Effector memory CD4-positive, alpha-beta T cell (primary cell): ENCODE measurements around the gene SLC6A17.

ENCODE experiments used
- DNase-seq, 3 donors: peaks; one replicate each; pipeline ENCODE4 v3.0.0-alpha.2; 2020
- H3K27ac ChIP-seq: 2 replicates; pipeline ENCODE4 v1.7.0; 2013; ENCODE audit warnings: mild to moderate bottlenecking, low read length, moderate library complexity; ENCODE audit not compliant: insufficient read depth, poor library complexity, severe bottlenecking
- H3K27me3 ChIP-seq: replicated peaks from 2 replicates; pipeline ENCODE4 v1.7.0; 2013; ENCODE audit warnings: mild to moderate bottlenecking, low read length; ENCODE audit not compliant: insufficient read depth, control insufficient read depth, poor library complexity, severe bottlenecking
- H3K36me3 ChIP-seq: 2 replicates; pipeline ENCODE4 v1.7.0; 2013; ENCODE audit warnings: mild to moderate bottlenecking, low read length, moderate library complexity; ENCODE audit not compliant: control insufficient read depth, insufficient read depth
- H3K4me1 ChIP-seq: 2 replicates; pipeline ENCODE4 v1.7.0; 2013; ENCODE audit warnings: low read length, mild to moderate bottlenecking; ENCODE audit not compliant: control insufficient read depth, insufficient read depth, poor library complexity, severe bottlenecking
- H3K4me3 ChIP-seq: 2 replicates; pipeline ENCODE4 v1.7.0; 2013; ENCODE audit warnings: low read length, low read depth, mild to moderate bottlenecking; ENCODE audit not compliant: insufficient read depth, poor library complexity, severe bottlenecking
- H3K9me3 ChIP-seq: 2 replicates; pipeline ENCODE4 v1.7.0; 2013; ENCODE audit warnings: mild to moderate bottlenecking, low read length, moderate library complexity; ENCODE audit not compliant: control insufficient read depth
- total RNA-seq, 3 donors: gene quantifications; one replicate each; lab custom pipeline; 2026; lab: John Stamatoyannopoulos, UW

SLC6A17 gene
- total RNA-seq, result 0 reads per million in 3 donors

- H3K27ac ChIP-seq, result no peak within 1 kb of the TSS
- H3K27me3 ChIP-seq, result peaks cover 26% of the 10 kb centered on the region
- H3K4me3 ChIP-seq, result no peak within 1 kb of the TSS
- H3K36me3 ChIP-seq, result no peaks in the 10 kb centered on the region
- DNase-seq, result no peak
- H3K4me1 ChIP-seq, result peaks cover 3% of the 10 kb centered on the region
- no peaks in the 10 kb centered on the region for H3K9me3 ChIP-seq
These were observed at the start of gene SLC6A17 for GRCh38 chr1:110150330-110151174. SLC6A17 (plus strand) TSS chr1:110150494; CDS start chr1:110166930, 16,436 bp downstream.

- Histone ChIP-seq H3K9me3 (no peaks in the 10 kb centered on the region), H3K4me1 (no peaks in the 10 kb centered on the region), H3K4me3 (no peak overlapping the region), H3K27ac (no peak overlapping the region), H3K27me3 (no peaks in the 10 kb centered on the region), H3K36me3 (no peaks in the 10 kb centered on the region)
- DNase-seq, result no peak
These were observed 48.2 kb upstream of the SLC6A17 start for GRCh38 chr1:110102081-110102480.

DNA sequence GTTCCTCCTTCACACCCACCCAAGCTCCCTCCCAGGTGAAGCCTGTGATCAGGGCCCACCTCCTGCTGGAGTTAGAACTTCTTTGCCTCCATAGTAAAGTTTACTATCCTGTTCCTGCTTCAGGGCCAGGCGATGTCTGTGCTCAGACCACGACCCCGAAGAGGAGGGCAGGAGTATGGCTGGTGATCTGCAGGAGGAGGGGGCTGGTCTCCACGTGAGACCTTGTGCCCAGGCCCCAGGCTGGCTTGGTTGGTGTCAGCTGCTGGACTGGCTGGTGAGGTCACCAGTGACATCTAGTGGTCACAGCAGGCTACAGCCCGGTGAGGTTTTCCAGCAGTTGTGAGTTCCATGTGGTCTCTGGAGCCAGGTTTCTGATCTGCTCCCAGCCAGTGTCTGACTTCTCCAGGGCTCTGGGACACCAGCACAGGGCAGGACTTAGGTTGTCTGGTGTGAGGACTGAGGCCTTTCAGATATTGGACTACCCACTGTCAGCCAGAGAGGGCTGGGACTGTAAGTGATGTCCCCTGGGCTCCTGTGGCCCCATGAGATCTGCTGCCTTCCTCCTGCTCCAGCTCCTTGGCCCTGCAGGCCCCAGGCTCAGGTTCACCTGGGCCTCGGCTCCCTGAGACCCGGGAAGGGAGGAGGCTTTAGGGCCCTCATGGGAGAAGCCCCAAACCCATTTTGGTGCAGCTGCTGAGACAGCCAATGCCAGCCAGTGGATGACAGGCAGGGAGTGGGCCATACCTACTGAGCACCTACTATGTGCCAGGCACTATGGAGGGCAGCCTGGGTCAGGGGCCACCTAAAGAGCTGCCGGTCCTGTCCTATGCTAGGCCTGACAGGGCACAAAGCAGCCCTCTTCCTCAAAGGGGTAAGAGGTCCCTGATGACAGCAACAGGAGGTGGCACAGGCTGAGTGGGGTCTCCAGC is 44.0 kb upstream of the SLC6A17 start:
- Histone ChIP-seq H3K27me3 (no peaks in the 10 kb centered on the region), H3K4me3 (no peak overlapping the region), H3K36me3 (no peaks in the 10 kb centered on the region), H3K9me3 (no peaks in the 10 kb centered on the region), H3K4me1 (no peaks in the 10 kb centered on the region), H3K27ac (no peak overlapping the region)
- DNase-seq, result peak in 2 of 3 donors; percentile 22 to 29

DNA sequence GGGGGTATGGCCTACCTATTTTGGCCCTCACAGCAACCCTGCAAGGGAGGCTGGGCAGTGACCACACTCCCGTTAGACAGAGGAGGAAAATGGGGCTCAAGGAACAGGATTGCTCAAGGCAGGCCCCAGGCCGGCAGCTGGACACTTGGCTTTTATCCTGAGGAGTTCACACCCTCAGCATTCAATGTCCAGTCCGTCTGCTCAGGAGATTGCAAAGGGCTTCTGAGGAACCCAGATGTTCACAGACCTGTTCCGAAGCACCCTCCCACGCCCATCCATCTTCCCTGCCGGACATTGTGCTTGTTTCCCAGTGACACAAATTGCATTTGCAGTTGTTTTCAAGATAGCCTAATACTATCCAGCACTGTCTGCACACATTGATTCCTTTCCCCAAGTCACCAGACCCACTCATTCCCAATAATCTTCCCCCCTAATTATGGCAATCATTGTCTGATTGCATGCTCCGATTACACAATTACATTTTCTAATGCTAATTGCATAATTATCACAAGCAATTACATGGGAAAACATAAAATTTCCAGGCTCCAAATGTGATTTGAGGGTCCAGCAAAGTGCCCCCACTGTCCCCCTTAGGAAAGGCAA is 42.3 kb upstream of the SLC6A17 start:
- no peak for DNase-seq
- Histone ChIP-seq H3K27me3 (no peaks in the 10 kb centered on the region), H3K4me1 (no peaks in the 10 kb centered on the region), H3K9me3 (no peaks in the 10 kb centered on the region), H3K27ac (no peak overlapping the region), H3K36me3 (no peaks in the 10 kb centered on the region), H3K4me3 (no peak overlapping the region)

- H3K9me3 ChIP-seq, result no peaks in the 10 kb centered on the region
- H3K4me3 ChIP-seq, result no peak overlapping the region
- no peak overlapping the region for H3K27ac ChIP-seq
- no peaks in the 10 kb centered on the region for H3K27me3 ChIP-seq
- no peaks in the 10 kb centered on the region for H3K36me3 ChIP-seq
- no peaks in the 10 kb centered on the region for H3K4me1 ChIP-seq
- no peak for DNase-seq
These were observed 39.2 kb upstream of the SLC6A17 start for GRCh38 chr1:110111081-110111480.

DNA sequence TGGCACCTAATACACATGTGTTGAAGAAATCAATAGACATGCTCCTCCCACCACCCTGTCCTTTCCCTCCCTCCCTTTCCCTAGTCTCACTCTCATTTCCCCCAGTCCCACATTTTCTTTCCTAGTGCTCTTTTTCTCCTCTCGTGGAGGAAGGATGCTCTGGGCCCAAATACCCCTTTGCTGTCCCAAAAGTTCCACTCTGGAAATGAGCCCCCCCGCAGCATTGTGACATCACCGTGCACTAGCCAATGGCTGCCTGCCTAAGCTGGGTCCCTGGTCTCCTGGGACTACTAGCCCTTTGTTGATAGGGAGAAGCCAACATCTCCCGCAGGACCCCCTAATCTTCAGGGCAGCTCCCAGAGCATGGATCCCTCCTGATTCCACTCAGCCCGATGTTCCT is 38.2 kb upstream of the SLC6A17 start, which contains the start of gene UBL4B:
Gene UBL4B, plus strand, starts transcription at position 301 of the 400 bp plus-strand sequence. Its CDS starts 92 bp downstream, at position 393.
- no peaks in the 10 kb centered on the region for H3K27me3 ChIP-seq
- no peaks in the 10 kb centered on the region for H3K4me1 ChIP-seq
- H3K27ac ChIP-seq, result no peak within 1 kb of the TSS
- no peak within 1 kb of the TSS for H3K4me3 ChIP-seq
- no peaks in the 10 kb centered on the region for H3K36me3 ChIP-seq
- DNase-seq, result no peak
- no peaks in the 10 kb centered on the region for H3K9me3 ChIP-seq

DNA sequence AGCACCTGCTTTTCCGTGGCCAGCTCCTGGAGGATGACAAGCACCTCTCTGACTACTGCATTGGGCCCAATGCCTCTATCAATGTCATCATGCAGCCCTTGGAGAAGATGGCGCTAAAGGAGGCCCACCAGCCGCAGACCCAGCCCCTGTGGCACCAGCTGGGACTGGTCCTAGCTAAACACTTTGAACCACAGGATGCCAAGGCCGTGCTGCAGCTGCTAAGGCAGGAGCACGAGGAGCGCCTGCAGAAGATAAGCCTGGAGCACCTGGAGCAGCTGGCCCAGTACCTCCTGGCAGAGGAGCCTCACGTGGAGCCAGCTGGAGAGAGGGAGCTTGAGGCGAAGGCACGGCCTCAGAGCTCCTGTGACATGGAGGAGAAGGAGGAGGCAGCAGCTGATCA is 37.6 kb upstream of the SLC6A17 start:
- no peaks in the 10 kb centered on the region for H3K36me3 ChIP-seq
- no peak overlapping the region for H3K4me3 ChIP-seq
- H3K27me3 ChIP-seq, result no peaks in the 10 kb centered on the region
- no peak for DNase-seq
- no peaks in the 10 kb centered on the region for H3K9me3 ChIP-seq
- H3K4me1 ChIP-seq, result no peaks in the 10 kb centered on the region
- no peak overlapping the region for H3K27ac ChIP-seq

- Histone ChIP-seq H3K36me3 (no peaks in the 10 kb centered on the region), H3K27me3 (no peaks in the 10 kb centered on the region), H3K9me3 (no peaks in the 10 kb centered on the region), H3K4me3 (no peak overlapping the region), H3K4me1 (no peaks in the 10 kb centered on the region), H3K27ac (no peak overlapping the region)
- no peak for DNase-seq
These were observed 36.7 kb upstream of the SLC6A17 start for GRCh38 chr1:110113551-110113950.

DNA sequence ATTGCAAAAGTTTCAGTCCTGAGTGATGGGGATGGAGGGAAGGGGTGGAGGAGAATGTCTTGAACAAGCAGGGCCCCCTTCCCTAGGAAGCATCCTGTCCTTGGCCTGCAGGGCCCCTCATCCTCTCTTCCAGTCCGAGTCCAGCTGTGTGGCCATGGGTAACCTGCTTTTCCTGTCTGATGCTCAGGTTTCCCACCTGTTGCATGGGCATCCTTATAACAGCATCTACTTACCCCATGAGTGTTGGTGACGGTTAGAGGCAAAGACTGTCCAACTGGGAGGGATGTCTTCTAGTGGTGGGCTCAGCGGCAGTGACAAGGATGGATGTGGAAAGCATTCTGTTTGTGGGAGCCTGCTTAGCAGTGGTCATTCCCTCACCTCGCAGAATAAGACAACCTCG is 36.1 kb upstream of the SLC6A17 start:
- Histone ChIP-seq H3K4me3 (no peak overlapping the region), H3K9me3 (no peaks in the 10 kb centered on the region), H3K36me3 (no peaks in the 10 kb centered on the region), H3K27ac (no peak overlapping the region), H3K4me1 (no peaks in the 10 kb centered on the region), H3K27me3 (no peaks in the 10 kb centered on the region)
- DNase-seq, result no peak
